Measurements from ENCODE around the gene ID1. TPM values are rescaled to one million over a fixed set of nuclear protein-coding genes. Genes with fewer than 3 reads are reported as not detected.

Gene ID1
- total and polyA plus RNA-seq, 2 of the 13 experiments (the other 11 are each of a cell fraction or from before 2014, with no cell fraction given): 320 to 419 TPM

- TF ChIP-seq DRAP1 (CRISPR knock-in tag; IDR thresholded peaks at IDR 0.05): no peak
- TF ChIP-seq TP53 (CRISPR knock-in tag; conservative IDR thresholded peaks at IDR 0.05): no peak
- TF ChIP-seq TAF15 (IDR thresholded peaks at IDR 0.05; ENCODE audit: low read depth, low read length, poor library complexity, severe bottlenecking): peak; percentile 65
- TF ChIP-seq RXRA (CRISPR knock-in tag; IDR thresholded peaks at IDR 0.05): no peak
- no peak for TF ChIP-seq KLF16 (CRISPR knock-in tag; IDR thresholded peaks at IDR 0.05)
- TF ChIP-seq ZFAT (CRISPR knock-in tag; conservative IDR thresholded peaks at IDR 0.05): no peak
- TF ChIP-seq ARID3A (IDR thresholded peaks at IDR 0.05; ENCODE audit: low read depth, low read length): no peak
- no peak for TF ChIP-seq FOXA1 (IDR thresholded peaks at IDR 0.05)
- TF ChIP-seq FOXA1 (CRISPR knock-in tag; IDR thresholded peaks at IDR 0.05): 0 out of 2 replicates have a peak, but pooled peaks have one; percentile 17
- no peak for TF ChIP-seq ZNF282 (IDR thresholded peaks at IDR 0.05; ENCODE audit: partially characterized antibody)
- no peak for TF ChIP-seq STAG1 (CRISPR knock-in tag; IDR thresholded peaks at IDR 0.05)
- TF ChIP-seq ZNF687 (CRISPR knock-in tag; IDR thresholded peaks at IDR 0.05): peak; percentile 27
- TF ChIP-seq MTF1 (CRISPR knock-in tag; IDR thresholded peaks at IDR 0.05): no peak
- TF ChIP-seq ZNF670 (CRISPR knock-in tag; IDR thresholded peaks at IDR 0.05; ENCODE audit: borderline replicate concordance): no peak
- peak; percentile 36; the same call in 1 of the 2 replicates for TF ChIP-seq RBFOX2 (IDR thresholded peaks at IDR 0.05; ENCODE audit: low read depth, low read length)
- no peak for TF ChIP-seq ZBTB25 (CRISPR knock-in tag; IDR thresholded peaks at IDR 0.05)
- no peak for TF ChIP-seq ZSCAN9 (CRISPR knock-in tag; IDR thresholded peaks at IDR 0.05; ENCODE audit: borderline replicate concordance)
- no peak for TF ChIP-seq ZBTB21 (CRISPR knock-in tag; IDR thresholded peaks at IDR 0.05)
- TF ChIP-seq SMARCC2 (IDR thresholded peaks at IDR 0.05): no peak
These were observed 38.3 kb upstream of the ID1 start (continued) for GRCh38 chr20:31566658-31567379.

Measured in HepG2 (cell line).